ENCODE measurements around the gene DCX.

DNA sequence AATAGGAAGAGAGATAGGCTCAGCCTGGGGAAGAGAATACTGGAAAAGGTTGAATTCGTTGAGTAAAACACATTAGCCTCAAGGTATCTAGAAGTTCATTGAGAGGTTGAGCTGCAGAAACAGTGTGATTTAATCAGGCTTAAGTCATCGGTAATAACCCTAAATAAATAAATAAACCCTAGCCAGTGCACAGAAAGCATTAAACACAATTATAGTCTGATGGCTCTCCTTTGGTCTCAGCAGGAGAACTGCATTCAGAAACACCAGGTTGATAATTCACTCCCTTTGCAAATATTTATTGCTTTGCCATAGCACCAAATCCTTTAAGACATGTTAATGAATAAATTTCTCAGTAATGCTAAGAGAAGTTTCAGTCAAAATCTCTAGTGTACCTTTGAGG is 9.6 kb downstream of the DCX start:
- TF ChIP-seq, protein P1, sequence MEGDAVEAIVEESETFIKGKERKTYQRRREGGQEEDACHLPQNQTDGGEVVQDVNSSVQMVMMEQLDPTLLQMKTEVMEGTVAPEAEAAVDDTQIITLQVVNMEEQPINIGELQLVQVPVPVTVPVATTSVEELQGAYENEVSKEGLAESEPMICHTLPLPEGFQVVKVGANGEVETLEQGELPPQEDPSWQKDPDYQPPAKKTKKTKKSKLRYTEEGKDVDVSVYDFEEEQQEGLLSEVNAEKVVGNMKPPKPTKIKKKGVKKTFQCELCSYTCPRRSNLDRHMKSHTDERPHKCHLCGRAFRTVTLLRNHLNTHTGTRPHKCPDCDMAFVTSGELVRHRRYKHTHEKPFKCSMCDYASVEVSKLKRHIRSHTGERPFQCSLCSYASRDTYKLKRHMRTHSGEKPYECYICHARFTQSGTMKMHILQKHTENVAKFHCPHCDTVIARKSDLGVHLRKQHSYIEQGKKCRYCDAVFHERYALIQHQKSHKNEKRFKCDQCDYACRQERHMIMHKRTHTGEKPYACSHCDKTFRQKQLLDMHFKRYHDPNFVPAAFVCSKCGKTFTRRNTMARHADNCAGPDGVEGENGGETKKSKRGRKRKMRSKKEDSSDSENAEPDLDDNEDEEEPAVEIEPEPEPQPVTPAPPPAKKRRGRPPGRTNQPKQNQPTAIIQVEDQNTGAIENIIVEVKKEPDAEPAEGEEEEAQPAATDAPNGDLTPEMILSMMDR (IDR thresholded peaks at IDR 0.05) = no peak
- TF ChIP-seq SIN3A (IDR thresholded peaks at IDR 0.05; ENCODE audit: borderline replicate concordance, insufficient read depth, low read depth, low read length) = no peak
- TF ChIP-seq POLR2AphosphoS5 (IDR thresholded peaks at IDR 0.05; ENCODE audit: low read depth, low read length) = no peak
- TF ChIP-seq, protein P2, sequence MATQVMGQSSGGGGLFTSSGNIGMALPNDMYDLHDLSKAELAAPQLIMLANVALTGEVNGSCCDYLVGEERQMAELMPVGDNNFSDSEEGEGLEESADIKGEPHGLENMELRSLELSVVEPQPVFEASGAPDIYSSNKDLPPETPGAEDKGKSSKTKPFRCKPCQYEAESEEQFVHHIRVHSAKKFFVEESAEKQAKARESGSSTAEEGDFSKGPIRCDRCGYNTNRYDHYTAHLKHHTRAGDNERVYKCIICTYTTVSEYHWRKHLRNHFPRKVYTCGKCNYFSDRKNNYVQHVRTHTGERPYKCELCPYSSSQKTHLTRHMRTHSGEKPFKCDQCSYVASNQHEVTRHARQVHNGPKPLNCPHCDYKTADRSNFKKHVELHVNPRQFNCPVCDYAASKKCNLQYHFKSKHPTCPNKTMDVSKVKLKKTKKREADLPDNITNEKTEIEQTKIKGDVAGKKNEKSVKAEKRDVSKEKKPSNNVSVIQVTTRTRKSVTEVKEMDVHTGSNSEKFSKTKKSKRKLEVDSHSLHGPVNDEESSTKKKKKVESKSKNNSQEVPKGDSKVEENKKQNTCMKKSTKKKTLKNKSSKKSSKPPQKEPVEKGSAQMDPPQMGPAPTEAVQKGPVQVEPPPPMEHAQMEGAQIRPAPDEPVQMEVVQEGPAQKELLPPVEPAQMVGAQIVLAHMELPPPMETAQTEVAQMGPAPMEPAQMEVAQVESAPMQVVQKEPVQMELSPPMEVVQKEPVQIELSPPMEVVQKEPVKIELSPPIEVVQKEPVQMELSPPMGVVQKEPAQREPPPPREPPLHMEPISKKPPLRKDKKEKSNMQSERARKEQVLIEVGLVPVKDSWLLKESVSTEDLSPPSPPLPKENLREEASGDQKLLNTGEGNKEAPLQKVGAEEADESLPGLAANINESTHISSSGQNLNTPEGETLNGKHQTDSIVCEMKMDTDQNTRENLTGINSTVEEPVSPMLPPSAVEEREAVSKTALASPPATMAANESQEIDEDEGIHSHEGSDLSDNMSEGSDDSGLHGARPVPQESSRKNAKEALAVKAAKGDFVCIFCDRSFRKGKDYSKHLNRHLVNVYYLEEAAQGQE (IDR thresholded peaks at IDR 0.05; ENCODE audit: insufficient read depth in 1 of 2, low read depth in 2 of 2, low read length in 1 of 2) = no peak

All from Panc1 (cell line).